HG02885 (cell line): ENCODE data around the gene ANKRD9.

Experiments
- ATAC-seq: cut with Tn5 transposase; IDR thresholded peaks from one replicate; pipeline ENCODE4 v1.9.1; 2021; ENCODE audit warnings: mild to moderate bottlenecking; ENCODE audit not compliant: unreplicated experiment, poor library complexity

The ANKRD9 gene

DNA sequence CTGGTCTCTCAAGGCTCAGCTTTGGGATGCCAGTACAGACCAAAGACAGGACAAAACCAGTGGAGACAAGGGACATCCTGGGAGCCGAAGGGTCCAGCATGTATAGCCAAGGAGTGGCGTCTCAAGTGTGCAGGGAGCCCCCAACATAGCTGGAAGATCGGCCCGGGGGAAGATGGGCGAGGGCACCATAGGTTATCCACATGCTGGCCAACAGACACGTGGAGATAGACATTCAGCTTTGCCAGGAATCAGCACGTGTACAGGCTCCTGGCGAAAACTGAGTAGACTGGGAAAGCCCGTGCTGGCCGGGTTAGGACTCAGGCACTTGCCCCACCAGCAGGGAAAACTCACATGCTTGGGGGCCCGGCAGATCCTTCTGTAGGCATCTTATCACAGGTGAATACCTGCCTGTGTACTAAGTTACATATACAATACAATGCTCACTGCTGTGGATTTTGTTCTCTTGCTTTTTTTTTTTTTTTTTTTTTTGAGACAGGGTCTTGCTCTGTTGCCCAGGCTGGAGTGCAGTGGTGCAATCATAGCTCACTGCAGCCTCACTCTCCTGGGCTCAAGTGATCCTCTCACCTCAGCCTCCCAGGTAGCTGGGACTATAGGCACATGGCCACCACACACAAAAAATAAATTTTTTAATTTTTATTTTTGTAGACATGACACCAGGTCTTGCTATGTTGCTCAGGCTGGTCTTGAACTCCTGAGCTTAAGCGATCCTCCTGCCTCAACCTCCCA lies 5.6 kb upstream of the ANKRD9 start:
- ATAC-seq = no peak

DNA sequence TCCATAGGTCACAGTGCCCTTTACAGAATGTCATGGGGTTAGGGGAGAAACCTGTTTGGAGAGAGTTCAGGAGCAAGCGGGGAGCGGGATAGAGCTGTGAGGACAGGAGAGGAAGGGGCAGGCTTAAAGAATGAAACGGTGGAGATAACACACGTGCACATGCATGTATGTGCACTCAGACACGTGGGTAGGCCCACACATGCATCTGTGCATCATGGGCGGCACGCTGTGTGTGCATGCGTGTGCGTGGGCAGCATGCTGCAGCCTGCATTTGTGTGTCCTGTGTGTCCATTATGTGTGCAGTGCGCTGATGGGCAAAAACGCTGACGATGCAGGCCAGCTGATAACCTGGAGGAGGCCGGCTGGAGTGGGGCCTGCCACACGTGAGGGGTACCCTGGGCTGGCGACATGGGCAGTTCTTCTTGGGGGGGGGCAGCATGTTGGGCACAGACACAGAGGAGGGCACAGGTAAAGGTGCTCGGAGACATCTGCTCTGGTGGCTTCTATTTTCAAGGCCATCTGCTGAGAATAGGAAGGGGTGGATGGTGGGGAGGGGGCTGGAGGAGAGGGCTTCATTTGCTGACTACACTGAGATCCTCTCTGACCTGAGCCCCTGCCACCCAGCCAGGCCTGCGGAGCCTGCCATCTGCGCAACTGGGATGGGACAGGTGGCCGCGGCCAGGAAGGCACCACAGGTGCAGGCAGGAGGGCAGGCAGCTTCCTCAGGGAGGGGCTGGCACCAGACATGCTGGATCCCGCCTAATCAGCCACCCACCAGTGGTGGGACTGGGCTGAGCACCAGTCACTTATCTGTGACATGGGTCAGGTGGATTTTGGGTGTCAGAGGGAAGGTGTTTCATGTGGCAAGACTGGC lies 4.6 kb upstream of the ANKRD9 start:
- ATAC-seq = no peak

DNA sequence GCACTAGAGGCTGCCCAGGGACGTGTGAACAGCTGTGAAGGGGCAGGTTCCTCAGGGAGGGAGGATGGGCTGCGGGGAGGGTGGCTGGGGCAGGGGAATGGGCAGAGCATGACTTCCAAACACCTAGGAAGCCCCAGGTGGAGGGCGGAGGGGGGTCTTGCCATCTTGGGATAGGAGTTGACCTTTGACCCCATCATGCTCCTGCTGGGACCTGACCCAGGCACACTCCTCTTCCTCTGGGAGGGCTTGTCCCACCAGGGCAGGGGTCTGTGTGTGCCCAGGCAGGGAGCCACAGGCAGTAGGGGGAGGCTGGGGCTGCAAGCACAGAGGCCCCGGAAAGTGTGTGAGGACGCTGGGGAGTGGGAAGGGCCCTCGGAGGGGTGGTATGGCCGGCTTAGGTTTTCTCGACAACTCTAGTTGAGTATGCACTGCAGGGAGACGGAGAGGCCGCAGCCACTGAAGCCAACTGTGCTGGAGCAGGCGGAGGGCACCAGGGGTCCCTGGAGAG lies 3.3 kb upstream of the ANKRD9 start:
- ATAC-seq = no peak

DNA sequence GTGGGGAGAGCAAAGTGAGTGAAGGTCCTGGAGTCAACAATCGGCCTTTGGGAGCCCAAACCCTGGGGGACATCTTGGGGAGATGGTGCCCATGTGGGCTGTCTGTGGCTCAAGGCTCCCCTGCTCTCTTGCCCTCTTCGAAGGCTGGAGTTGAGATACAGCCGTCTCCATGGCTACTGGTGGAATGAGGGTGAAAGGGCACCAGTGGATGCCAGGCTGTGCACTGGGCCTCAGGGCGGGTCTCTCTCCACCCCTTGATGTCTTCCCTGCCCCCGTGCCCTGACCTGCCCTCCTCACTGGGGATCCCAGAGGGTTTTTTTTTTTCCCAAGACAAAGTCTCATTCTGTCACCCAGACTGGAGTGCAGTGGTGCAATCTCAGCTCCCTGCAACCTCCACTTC lies 2.0 kb upstream of the ANKRD9 start:
- no peak for ATAC-seq

DNA sequence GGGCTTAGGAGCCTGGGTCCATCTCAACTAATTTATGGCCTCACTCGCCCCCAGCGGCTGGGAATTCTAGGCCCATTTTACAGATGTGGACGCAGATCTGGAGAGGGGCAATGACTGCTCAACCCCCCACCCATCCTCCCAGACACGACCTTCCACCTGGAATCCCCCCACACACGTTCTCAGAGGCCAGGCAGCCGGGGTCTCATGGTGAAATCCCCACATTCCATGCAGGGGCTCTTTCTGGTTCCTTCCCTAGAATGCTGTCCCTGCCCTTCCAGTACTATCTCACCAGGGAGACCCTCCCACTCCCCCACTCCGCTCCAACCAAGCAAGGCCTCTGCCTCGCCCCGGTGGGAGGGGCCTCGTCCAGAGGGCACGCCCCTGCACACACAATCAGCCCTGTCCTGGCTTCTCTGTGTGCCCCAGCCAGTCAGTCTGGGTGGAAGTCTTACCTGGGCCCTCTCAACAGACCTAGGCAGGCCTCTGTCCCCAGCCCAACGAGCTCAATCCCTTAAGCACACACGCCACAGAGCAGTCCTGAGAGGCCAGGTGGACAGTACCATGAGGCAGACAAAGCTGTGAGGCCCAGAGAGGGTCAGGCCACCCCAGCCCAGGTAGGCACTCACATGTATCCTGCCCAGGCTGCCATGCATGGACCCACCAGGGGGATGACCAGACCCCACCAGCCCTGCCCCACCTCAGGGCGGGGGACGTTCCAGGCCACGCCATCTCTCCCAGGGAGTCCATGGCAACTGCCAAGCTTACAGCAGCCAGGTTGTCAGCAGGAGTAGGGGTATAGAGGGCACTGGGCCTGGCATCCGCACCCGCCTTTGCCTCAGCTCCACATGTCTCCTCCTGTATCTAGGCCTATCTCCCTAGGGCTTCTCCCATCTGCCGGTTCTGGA lies 1.3 kb upstream of the ANKRD9 start:
- ATAC-seq = no peak

DNA sequence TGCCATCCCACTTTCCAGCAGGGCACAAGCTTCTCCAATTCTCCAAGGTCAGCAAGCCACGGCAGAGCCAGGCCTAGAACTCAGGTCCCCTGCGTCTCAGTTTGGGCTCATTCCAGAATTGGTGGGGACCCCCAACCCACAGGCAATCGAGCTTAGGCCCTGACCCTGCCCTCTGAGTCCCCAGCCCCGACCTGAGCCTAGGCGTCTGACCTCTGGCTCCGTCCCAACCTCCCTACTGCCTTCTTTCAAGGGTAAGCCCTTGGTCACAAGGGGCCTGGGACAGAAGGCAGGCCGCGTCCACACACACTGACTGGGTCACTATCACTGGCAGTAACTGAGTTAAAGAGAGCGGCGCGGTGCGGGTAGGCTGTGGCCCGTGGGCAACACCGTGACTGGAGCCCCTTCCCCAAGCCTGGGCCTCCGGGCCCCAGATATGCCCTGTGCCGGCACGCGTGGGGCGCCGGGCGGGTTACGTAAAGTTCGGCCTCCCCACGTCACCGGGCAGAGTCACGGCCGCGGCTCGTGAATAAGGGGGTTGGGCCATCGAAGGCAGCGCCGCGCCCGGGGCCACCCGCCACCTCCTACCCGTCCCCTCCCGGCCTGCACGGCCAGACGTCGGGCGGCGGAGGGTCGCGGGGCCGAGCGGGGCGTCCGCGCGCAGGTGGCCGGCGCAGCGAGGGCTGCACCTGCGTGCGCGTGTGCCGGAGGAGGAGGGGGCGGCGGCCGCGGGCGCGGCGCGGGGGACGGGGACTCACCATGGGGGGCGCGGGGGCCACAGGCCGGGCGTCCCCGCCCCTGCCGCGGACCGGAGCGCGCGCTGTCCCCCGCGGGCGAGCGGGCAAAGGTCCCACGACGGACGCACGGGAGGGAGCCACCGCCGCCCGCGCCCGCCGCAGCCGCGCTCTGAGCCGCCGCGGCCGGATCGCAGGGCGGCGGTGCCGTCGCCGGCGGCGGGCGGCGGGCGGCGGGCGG lies 516 bp downstream of the ANKRD9 start:
- peak; percentile 2 for ATAC-seq

DNA sequence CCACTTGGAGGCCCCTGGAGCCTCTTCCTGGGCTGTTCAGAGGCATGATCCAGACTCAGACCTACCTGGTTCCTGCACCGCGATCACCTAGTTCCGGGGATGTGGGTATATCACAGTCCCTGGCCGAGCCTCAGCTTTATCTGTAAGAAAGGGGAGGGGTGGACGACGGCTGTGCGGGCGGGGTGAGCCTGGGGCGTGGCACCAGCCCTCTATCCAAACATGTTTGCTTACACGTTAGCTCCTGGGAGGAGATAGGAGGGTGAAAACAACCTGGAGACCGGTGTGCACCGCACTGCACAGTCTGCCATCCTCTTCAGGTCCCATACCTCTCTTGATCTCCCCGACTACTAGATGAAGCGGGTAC lies 1.2 kb downstream of the ANKRD9 start:
- ATAC-seq = no peak

DNA sequence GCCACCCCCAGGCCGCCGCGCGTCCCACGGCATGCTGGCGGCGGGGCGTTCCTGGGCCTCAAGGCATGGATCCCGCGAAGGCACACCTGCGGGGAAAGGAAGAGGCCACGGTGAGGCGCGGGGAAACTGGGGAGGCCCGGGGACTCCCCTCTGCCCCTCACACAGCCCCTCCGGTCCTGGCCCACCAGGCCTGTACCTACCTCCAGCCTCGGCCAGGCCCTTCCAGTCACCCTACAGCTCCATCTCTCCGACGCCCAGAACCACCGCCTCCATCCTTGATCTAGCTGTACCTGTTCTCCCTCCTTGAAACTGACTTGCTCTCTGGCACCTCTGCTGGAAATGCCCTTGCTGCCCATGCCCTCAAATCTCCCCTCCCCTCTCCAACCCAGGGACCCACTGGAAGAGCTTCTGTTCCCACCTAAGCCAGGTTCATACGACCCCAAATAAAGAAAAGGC lies 1.7 kb downstream of the ANKRD9 start:
- ATAC-seq = no peak

DNA sequence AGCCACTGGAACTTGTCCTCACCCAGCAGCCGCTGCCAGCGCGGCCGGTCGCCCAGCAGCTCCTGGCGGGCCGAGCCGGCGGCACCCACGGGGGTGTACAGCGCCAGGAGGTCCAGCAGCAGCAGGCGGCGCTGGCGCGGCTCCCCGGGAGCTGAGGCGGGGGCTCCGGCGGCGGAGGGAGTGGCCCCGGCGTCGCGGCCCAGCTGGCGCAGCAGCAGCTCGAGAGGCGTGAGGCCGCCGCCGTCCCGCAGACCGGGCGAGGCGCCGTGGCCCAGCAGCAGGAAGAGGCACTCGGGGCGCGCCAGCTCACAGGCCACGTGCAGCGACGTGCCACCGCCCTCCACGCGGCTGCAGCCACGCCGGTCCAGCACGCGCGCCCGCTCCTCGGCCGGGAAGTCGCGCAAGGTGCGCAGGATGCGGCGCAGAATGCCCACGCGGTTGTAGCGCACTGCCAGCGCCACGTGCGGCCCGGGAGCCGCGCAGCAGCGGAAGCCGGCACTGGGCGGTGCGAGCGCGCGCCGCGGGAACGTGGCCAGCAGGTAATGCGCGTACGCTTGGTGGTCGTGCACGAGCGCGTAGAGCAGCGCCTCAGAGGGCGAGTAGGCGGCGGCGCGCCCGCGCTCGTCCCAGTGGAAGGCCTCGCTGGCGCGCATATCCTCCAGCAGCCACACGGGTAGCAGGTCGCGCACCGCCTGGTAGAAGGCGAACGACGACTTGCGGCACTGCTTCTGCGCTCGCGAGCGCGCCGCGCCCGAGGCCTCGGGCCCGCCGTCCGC lies 2.3 kb downstream of the ANKRD9 start:
- ATAC-seq = no peak

DNA sequence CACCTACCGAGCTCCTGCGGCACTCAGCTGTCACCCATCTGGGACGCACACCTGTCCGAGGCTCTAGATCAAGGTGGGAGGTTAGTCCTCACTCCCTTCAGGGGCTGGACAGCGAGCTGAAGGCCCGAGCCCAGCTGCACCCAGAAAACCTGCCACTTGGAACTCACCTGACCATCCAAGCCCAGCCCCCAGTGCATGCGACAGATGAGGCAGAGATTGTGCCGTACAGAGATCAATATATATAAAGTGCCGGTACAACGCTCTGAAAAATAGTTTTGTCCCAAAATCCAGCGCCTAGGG lies 3.0 kb downstream of the ANKRD9 start:
- no peak for ATAC-seq

DNA sequence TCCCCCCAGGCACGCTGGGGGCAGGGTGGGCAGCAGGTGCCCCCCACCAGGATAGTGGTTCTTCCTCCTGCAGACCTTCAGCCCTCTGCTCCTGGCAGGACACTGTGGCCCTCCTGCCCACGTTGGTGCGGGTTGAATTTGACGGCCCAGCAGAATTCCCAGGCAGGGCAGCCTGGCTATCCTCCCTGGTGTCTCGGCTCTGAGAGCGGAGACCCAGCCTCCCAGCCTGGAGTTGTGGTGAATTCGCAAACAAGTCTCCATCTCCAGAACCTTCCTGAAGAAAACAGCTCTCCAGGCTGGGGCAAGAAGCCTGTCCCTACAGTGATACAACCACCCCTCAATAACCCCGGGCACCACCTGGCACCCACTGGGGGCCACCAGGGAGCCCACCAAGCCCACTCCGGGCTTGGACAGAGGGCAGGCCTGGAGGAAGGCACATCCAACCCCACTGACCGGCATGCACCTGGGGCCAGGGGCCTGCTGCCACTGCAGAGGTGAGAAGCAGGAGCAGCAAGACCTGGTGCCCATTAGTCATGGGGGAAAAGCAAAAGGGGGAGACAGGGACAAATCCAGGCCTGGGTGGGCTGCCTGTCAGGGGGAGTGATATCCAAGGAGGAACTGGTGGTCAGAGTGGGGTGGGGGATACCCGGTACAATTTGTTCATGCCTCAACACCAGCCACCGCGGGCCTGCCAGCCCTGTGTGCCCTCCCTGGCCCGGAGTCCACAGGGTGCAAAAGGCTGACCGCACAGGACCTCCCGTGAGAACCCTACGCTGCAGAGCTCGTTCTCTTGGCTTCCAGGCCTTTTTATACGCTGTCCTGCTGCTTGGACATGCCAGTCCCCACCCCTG lies 3.6 kb downstream of the ANKRD9 start:
- ATAC-seq = no peak

DNA sequence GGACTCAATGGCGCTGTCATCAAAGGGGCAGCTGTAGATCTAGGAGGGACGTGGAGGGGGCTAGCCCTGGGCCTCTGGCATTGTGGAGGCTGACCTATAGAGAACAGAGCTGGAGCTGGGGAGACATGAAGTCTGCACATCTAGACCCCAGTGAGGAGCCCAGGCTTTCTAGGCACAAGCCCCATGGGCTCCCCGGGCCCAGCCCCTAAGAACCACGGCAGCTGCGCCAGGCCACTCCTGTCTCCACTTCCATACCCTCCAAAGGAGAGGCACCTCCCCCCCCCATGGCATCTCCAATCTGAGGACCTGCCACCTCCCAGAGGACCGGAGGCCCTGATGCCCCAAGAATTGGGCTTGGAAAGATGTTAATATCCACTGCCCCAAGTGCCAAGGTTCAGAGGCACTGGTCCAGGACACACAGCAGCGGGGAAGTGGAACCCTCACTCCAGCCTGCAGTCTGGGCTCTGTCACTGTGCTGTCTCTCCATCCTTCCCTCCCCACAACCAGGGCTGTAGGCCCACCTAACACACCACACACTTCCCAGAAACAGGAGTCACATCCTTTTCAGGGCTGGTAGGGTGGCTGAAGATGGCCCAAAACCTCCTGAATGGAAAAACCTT lies 4.5 kb downstream of the ANKRD9 start:
- ATAC-seq = no peak

DNA sequence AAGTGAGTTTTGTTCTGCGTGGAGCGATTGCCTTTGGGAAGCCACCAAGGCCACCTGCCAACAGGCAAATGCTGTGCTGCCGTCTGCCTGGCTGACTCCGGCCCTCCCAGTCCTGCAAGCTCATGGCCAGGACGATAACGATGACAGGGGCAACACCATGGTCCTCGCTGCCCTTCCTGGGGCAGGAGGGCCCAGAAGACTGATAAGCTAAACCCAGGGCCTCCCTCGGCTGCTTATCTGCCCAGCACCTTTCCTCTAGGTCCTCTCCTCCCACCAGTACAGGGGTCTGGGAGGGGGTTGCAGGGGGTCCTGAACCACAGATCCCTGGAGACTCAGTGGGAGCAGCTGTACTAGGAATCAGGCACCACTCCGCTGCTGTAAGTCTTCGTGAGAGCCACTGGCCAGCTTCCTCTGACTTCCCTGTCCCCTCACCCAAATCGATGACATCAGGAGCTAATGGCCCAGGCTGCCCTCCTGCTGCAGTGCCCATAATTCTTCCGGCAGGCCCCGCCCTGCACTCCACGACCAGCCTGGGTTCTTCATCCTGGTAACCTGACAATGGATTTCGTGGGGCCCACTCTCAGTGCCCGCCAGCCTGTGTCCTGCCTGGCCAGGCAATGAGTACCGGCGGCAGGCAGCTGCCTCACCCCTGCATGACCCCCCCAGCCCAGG lies 5.1 kb downstream of the ANKRD9 start:
- ATAC-seq = no peak

DNA sequence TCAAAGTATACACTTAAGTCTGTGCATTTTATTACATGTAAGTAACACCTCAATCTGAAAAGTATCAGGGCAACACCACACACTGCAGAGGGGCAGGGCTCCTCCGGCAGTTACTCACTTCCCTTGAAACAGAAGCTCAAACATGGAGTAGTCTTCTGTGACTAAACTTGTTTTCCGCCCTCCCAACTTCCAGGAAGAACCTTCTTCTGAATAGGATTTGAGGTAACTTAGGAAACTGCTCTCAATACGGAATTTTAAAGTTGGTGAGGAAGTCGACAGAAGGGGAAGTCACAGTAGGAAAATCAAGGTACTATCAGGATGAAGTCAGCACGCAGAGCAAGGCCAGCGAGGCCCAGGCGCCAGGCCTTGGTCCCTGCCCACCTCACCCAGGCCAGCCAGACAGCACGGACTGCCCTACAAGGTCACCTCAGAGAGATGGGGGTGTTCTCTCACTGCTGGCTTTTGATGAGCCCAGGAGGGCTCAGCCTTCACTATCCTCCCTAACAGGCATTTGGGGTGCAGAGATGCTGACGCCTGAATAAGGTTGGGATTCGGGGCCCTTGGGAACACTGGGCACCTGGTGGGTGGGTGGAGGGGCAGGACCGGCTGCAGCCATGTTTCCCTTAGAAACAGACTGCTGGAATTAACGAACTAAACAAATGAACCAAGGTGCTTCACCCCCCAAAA lies 5.8 kb downstream of the ANKRD9 start:
- ATAC-seq = no peak

DNA sequence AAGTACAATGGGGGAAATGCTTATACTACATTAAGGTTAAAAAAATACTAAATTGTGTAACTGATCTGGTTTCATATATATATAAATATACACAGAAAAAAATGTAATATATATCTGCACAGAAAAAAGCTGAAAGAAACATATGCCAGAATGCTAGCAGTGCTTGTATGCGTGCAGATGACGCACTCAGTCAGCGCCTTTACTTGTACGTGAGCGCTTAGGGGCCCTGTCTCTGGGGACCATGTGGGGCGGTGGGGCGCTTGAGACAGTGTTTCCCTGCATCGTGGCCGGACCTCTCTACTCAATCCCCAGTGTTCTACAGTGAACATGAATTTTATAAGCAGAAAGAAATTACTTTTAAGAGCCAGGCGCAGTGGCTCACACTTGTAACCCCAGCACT lies 7.0 kb downstream of the ANKRD9 start:
- ATAC-seq = no peak

DNA sequence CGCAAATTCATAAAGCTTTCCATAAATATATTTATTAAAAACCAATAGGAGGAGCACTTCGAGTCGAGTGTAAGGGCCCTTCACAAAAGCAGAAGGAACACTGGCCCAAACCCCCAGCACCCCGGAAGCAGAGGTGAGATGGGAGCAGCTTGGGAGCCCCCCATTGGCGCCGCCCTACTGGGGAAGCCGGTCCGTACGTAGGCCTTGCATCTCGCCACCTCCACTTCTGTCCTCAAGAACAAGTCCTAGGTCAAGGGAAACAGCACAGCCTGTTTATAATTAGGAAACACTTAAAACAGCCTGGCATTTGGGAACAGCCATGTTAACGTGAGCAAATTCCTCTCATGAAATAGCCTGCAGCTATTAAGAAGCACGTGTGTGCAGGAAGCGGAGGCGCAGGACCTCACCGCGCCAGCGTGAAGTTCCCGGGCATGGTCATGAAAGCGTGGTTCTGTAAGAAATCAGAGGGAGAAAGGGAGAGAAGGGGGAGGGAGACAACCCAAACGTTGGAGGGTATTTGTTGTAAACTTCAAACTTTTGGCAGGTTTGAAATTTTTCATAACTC lies 7.7 kb downstream of the ANKRD9 start:
- ATAC-seq = no peak
